ENCODE data around the gene SPTBN2. TPM values are rescaled to one million over a fixed set of nuclear protein-coding genes. Genes with fewer than 3 reads are reported as not detected.

The SPTBN2 gene
- total and polyA plus RNA-seq, 4 donors, result 4.7 to 16.1 (median 11.3) TPM

- DNase-seq (peak; percentile 38 to 66 (median 45)), ATAC-seq (ENCODE audit: insufficient read depth, low FRiP score) (no peak)
- Histone ChIP-seq H3K27me3 (ENCODE audit: control insufficient read depth in 3 of 3, insufficient read depth in 3 of 3, low read length in 2 of 3) (no peaks in the 10 kb centered on the region), H3K4me1 (ENCODE audit: control insufficient read depth in 5 of 5, insufficient read depth in 5 of 5, low read length in 5 of 5) (peaks cover 0 to 4% (median 0%) of the 10 kb centered on the region in 5 donors), H3K27ac (ENCODE audit: low read depth in 1 of 2, low read length in 1 of 2) (no peak overlapping the region), H3K4me3 (no peak overlapping the region), H3K9ac (ENCODE audit: insufficient read depth in 1 of 2, low read length in 2 of 2) (no peak overlapping the region), H3K36me3 (ENCODE audit: control insufficient read depth in 4 of 4, insufficient read depth in 4 of 4, low read length in 4 of 4) (no peaks in the 10 kb centered on the region), H3K9me3 (ENCODE audit: control insufficient read depth in 4 of 4, insufficient read depth in 3 of 4, low read length in 3 of 4) (no peaks in the 10 kb centered on the region)
- no peak for TF ChIP-seq CTCF (IDR thresholded peaks at IDR 0.05; ENCODE audit: control extremely low read depth, extremely low read depth)
- 72 to 75% methylated on average over 2 of the region's 2 CpGs for WGBS, 2 donors
These were observed 20.1 kb upstream of the SPTBN2 start for GRCh38 chr11:66749091-66749490.

GRCh38 chr11:66747480-66747879, 18.5 kb upstream of the SPTBN2 start:
- peaks cover 0 to 10% (median 0%) of the 10 kb centered on the region in 5 donors for H3K4me1 ChIP-seq (ENCODE audit: control insufficient read depth in 5 of 5, insufficient read depth in 5 of 5, low read length in 5 of 5)
- TF ChIP-seq CTCF (IDR thresholded peaks at IDR 0.05; ENCODE audit: control extremely low read depth, extremely low read depth), result no peak
- no peak overlapping the region for H3K9ac ChIP-seq (ENCODE audit: insufficient read depth in 1 of 2, low read length in 2 of 2)
- no peak overlapping the region for H3K27ac ChIP-seq (ENCODE audit: low read depth in 1 of 2, low read length in 1 of 2)
- no peaks in the 10 kb centered on the region for H3K36me3 ChIP-seq (ENCODE audit: control insufficient read depth in 4 of 4, insufficient read depth in 4 of 4, low read length in 4 of 4)
- ATAC-seq (ENCODE audit: insufficient read depth, low FRiP score) (no peak), DNase-seq (no peak)
- no peaks in the 10 kb centered on the region for H3K9me3 ChIP-seq (ENCODE audit: control insufficient read depth in 4 of 4, insufficient read depth in 3 of 4, low read length in 3 of 4)
- 88 to 93% methylated on average over 7 of the region's 7 CpGs for WGBS, 2 donors
- H3K4me3 ChIP-seq, result no peak overlapping the region
- H3K27me3 ChIP-seq (ENCODE audit: control insufficient read depth in 3 of 3, insufficient read depth in 3 of 3, low read length in 2 of 3), result no peaks in the 10 kb centered on the region

GRCh38 chr11:66745356-66746235, 16.6 kb upstream of the SPTBN2 start:
- Histone ChIP-seq H3K4me3 (peak overlapping the region; percentile 67), H3K27me3 (ENCODE audit: control insufficient read depth in 3 of 3, insufficient read depth in 3 of 3, low read length in 2 of 3) (no peaks in the 10 kb centered on the region), H3K27ac (ENCODE audit: low read depth in 1 of 2, low read length in 1 of 2) (no peak overlapping the region), H3K36me3 (ENCODE audit: control insufficient read depth in 4 of 4, insufficient read depth in 4 of 4, low read length in 4 of 4) (no peaks in the 10 kb centered on the region), H3K9ac (ENCODE audit: insufficient read depth in 1 of 2, low read length in 2 of 2) (no peak overlapping the region), H3K9me3 (ENCODE audit: control insufficient read depth in 4 of 4, insufficient read depth in 3 of 4, low read length in 3 of 4) (no peaks in the 10 kb centered on the region), H3K4me1 (ENCODE audit: control insufficient read depth in 5 of 5, insufficient read depth in 5 of 5, low read length in 5 of 5) (peaks cover 0 to 10% (median 0%) of the 10 kb centered on the region in 5 donors)
- WGBS, 2 donors, result 52 to 56% methylated on average over 45 of the region's 45 CpGs
- ATAC-seq (ENCODE audit: insufficient read depth, low FRiP score), result no peak
- TF ChIP-seq CTCF (IDR thresholded peaks at IDR 0.05; ENCODE audit: control extremely low read depth, extremely low read depth), result no peak
- DNase-seq, result no peak

Data from lung (tissue), 12 donors.